IMR-90 (cell line): ENCODE measurements around the gene RB1. TPM values are rescaled to one million over a fixed set of nuclear protein-coding genes. Genes with fewer than 3 reads are reported as not detected.
"Not testable (repeated sequence)": the region's sequence is repeated elsewhere in the genome, so short reads cannot be mapped to it uniquely, and the experiment has no call there.

ENCODE experiments used
- ATAC-seq: fragments of 200-7000 bp; cut with Tn5 transposase; 2 replicates; pipeline ENCODE4 v1.9.1; 2020; ENCODE audit warnings: low read depth, mild to moderate bottlenecking, moderate library complexity
- BruUV-seq: library from RNA; stranded (reverse); fragments of 400-500 nt; replicated peaks from 2 replicates; lab custom pipeline; 2021; lab: Mats Ljungman, UMichigan
- CTCF ChIA-PET: fragments of 300-600 bp; formaldehyde crosslinking; extraction: SDS; loops from one replicate; lab custom pipeline; 2021; ENCODE audit warnings: antibody characterized with exemption; lab: Yijun Ruan, JAX
- POLR2A ChIA-PET: fragments of 300-600 bp; sonication (Branson Sonifier 250); formaldehyde crosslinking; loops from one replicate; lab custom pipeline; 2022; ENCODE audit warnings: antibody characterized with exemption; ENCODE audit not compliant: unreplicated experiment; lab: Charles Lee
- DNase-seq: peaks from one replicate; pipeline ENCODE4 v3.0.0; 2013
- H2AFZ ChIP-seq: replicated peaks from 2 replicates; pipeline ENCODE3; 2013; ENCODE audit warnings: low read length, mild to moderate bottlenecking; ENCODE audit not compliant: poor library complexity
- H2AK5ac ChIP-seq: 2 replicates; pipeline ENCODE4 v1.6.1; 2013; ENCODE audit warnings: low read depth, low read length, inconsistent platforms
- H2AK9ac ChIP-seq: replicated peaks from 2 replicates; pipeline ENCODE3; 2013; ENCODE audit warnings: mild to moderate bottlenecking, low read depth, low read length, moderate library complexity; ENCODE audit not compliant: poor library complexity
- H2BK120ac ChIP-seq: 2 replicates; pipeline ENCODE4 v1.6.1; 2013; ENCODE audit warnings: low read depth, low read length, inconsistent platforms
- H2BK15ac ChIP-seq: 3 replicates; pipeline ENCODE4 v1.6.1; 2013; ENCODE audit warnings: low read depth, low read length, inconsistent platforms
- H2BK20ac ChIP-seq: 2 replicates; pipeline ENCODE4 v1.6.1; 2013; ENCODE audit warnings: low read depth, mild to moderate bottlenecking, inconsistent platforms, low read length, moderate library complexity
- H2BK5ac ChIP-seq: 2 replicates; pipeline ENCODE4 v1.6.1; 2013; ENCODE audit warnings: mild to moderate bottlenecking, low read depth, low read length, inconsistent platforms; ENCODE audit not compliant: poor library complexity, severe bottlenecking
- H3K14ac ChIP-seq: replicated peaks from 2 replicates; pipeline ENCODE4 v1.6.1; 2013; ENCODE audit warnings: low read depth, low read length, inconsistent platforms
- H3K18ac ChIP-seq: 2 replicates; pipeline ENCODE4 v1.6.1; 2013; ENCODE audit warnings: low read depth, low read length, control low read depth
- H3K23ac ChIP-seq: 2 replicates; pipeline ENCODE4 v1.6.1; 2013; ENCODE audit warnings: low read depth, low read length, inconsistent platforms
- H3K27ac ChIP-seq: 2 replicates; pipeline ENCODE4 v1.5.1; 2013; ENCODE audit warnings: mild to moderate bottlenecking, control low read depth, low read length; ENCODE audit not compliant: insufficient read depth
- H3K27me3 ChIP-seq: 2 replicates; pipeline ENCODE4 v1.6.1; 2013; ENCODE audit warnings: low read length; ENCODE audit not compliant: control insufficient read depth, insufficient read depth
- H3K36me3 ChIP-seq: 2 replicates; pipeline ENCODE4 v1.6.1; 2013; ENCODE audit warnings: low read length, mixed read lengths; ENCODE audit not compliant: control insufficient read depth, insufficient read depth
- H3K4ac ChIP-seq: 2 replicates; pipeline ENCODE4 v1.6.1; 2013; ENCODE audit warnings: low read depth, low read length, inconsistent platforms
- H3K4me1 ChIP-seq: 2 replicates; pipeline ENCODE4 v1.6.1; 2013; ENCODE audit warnings: low read length, mixed read lengths; ENCODE audit not compliant: control insufficient read depth, insufficient read depth
- H3K4me2 ChIP-seq: 2 replicates; pipeline ENCODE4 v1.6.1; 2013; ENCODE audit warnings: low read depth, mild to moderate bottlenecking, control low read depth, low read length, moderate library complexity
- H3K4me3 ChIP-seq: 2 replicates; pipeline ENCODE4 v1.5.1; 2013; ENCODE audit warnings: low read depth, mild to moderate bottlenecking, control low read depth, low read length, moderate library complexity; ENCODE audit not compliant: insufficient read depth
- H3K56ac ChIP-seq: 2 replicates; pipeline ENCODE4 v1.6.1; 2013; ENCODE audit warnings: low read length, inconsistent platforms; ENCODE audit not compliant: insufficient read depth; ENCODE audit errors: extremely low read depth
- H3K79me1 ChIP-seq, 2 experiments: 2 replicates each; pipeline ENCODE4 v1.6.1; 2013; ENCODE audit warnings: low read length in 2 of 2, inconsistent platforms in 1 of 2, low read depth in 1 of 2
- H3K9ac ChIP-seq: 2 replicates; pipeline ENCODE4 v1.6.1; 2013; ENCODE audit warnings: low read depth, low read length, control low read depth
- H3K9me1 ChIP-seq: 2 replicates; pipeline ENCODE4 v1.6.1; 2013; ENCODE audit warnings: low read length, inconsistent platforms; ENCODE audit not compliant: insufficient read depth
- H3K9me3 ChIP-seq: 2 replicates; pipeline ENCODE4 v1.6.1; 2013; ENCODE audit warnings: low read length; ENCODE audit not compliant: control insufficient read depth, insufficient read depth
- H4K20me1 ChIP-seq: 2 replicates; pipeline ENCODE4 v1.6.1; 2013; ENCODE audit warnings: low read length, inconsistent platforms; ENCODE audit not compliant: insufficient read depth
- H4K5ac ChIP-seq: 2 replicates; pipeline ENCODE4 v1.6.1; 2013; ENCODE audit warnings: mild to moderate bottlenecking, low read depth, low read length, control low read depth
- H4K8ac ChIP-seq, 2 experiments: 2 replicates each; pipeline ENCODE4 v1.6.1; 2013; ENCODE audit warnings: low read depth in 2 of 2, low read length in 2 of 2, control low read depth in 1 of 2, inconsistent platforms in 1 of 2
- H4K91ac ChIP-seq: 2 replicates; pipeline ENCODE4 v1.6.1; 2013; ENCODE audit warnings: low read depth, low read length, inconsistent platforms; ENCODE audit not compliant: insufficient read depth
- CHD1 ChIP-seq: IDR thresholded peaks from 2 replicates; pipeline ENCODE4 v1.6.1; 2012; ENCODE audit warnings: low read depth, low read length, improper control_type of control experiment
- MAFK ChIP-seq: IDR thresholded peaks from 2 replicates; pipeline ENCODE4 v1.6.1; 2012; ENCODE audit warnings: low read depth, low read length, improper control_type of control experiment
- RAD21 ChIP-seq: IDR thresholded peaks from 2 replicates; pipeline ENCODE4 v1.6.1; 2012; ENCODE audit warnings: low read length, improper control_type of control experiment
- WGBS, 2 experiments: methylation state at CpG; one replicate each; pipeline versions ENCODE4 v1.1.5 to v1.1.7; 2013; ENCODE audit warnings: missing lambda C conversion rate in 2 of 2; ENCODE audit not compliant: insufficient read length in 1 of 2; ENCODE audit errors: extremely low coverage in 2 of 2; 5-methylcytosine and 5-hydroxymethylcytosine counted together
- dilution Hi-C: fragments of 300-500 bp; cut with HindIII; formaldehyde crosslinking; loops from one replicate; pipeline ENCODE4 v1.14.3; 2018; ENCODE audit warnings: low sequenced_read_pairs; ENCODE audit not compliant: unreplicated experiment
- in situ Hi-C: fragments of 300-500 bp; cut with MboI; formaldehyde crosslinking; loops from 3 replicates; pipeline ENCODE4 v1.14.3; 2019; ENCODE audit warnings: low sequenced_read_pairs, inconsistent platforms, mixed read lengths
- intact Hi-C: fragments of 100-400 bp; cut with micrococcal nuclease; formaldehyde crosslinking; loops from 2 replicates; pipeline ENCODE4 v1.10.0; 2022
- polyA plus RNA-seq, 3 experiments: library from polyadenylated mRNA; depleted of rRNA; stranded (reverse); fragments of >200 nt; gene quantifications; 2 replicates each; pipeline ENCODE4 v1.2.3, GENCODE V29; 2012; ENCODE audit warnings: low replicate concordance in 1 of 3
- total RNA-seq: library from RNA; depleted of rRNA; stranded (reverse); fragments of >200 nt; gene quantifications from 2 replicates; pipeline ENCODE4 v1.2.3, GENCODE V29; 2012

The RB1 gene
- total and polyA plus RNA-seq, 2 of the 4 experiments (the other 2 are of a cell fraction) = 11.4 to 15.4 TPM

GRCh38 chr13:48426052-48426451 is 122.5 kb downstream of the RB1 start:
- no peak overlapping the region for H2BK5ac ChIP-seq
- no TSS peak for BruUV-seq
- CTCF ChIA-PET = no interaction called here
- H2AFZ ChIP-seq = no peak overlapping the region
- dilution Hi-C loops (no loop called here), in situ Hi-C loops (no loop called here), intact Hi-C loops (no loop called here)
- no peak overlapping the region for H2BK120ac ChIP-seq
- TF ChIP-seq CHD1 = no peak
- no peak for TF ChIP-seq MAFK
- no peak for TF ChIP-seq RAD21
- no peak overlapping the region for H2BK15ac ChIP-seq
- no peak overlapping the region for H2AK5ac ChIP-seq
- H4K8ac ChIP-seq = no peak overlapping the region
- DNase-seq (no peak), ATAC-seq (no peak)
- no peak overlapping the region for H3K18ac ChIP-seq
- no peak overlapping the region for H4K91ac ChIP-seq
- H3K9me3 ChIP-seq = peaks cover 3% of the 10 kb centered on the region; the same call in 1 of the 2 replicates
- H3K27me3 ChIP-seq = no peaks in the 10 kb centered on the region
- no peaks in the 10 kb centered on the region for H3K4me1 ChIP-seq
- POLR2A ChIA-PET = no interaction called here
- peaks cover 3% of the 10 kb centered on the region; the same call in 1 of the 2 replicates for H3K9me1 ChIP-seq
- no peak overlapping the region for H3K4ac ChIP-seq
- H3K56ac ChIP-seq = no peak overlapping the region
- peaks cover 4 to 5% of the 10 kb centered on the region in 2 experiments; a peak in 3 of 4 replicates for H3K79me1 ChIP-seq
- H3K27ac ChIP-seq = no peak overlapping the region
- H2AK9ac ChIP-seq = no peak overlapping the region
- H3K4me2 ChIP-seq = no peak overlapping the region
- no peaks in the 10 kb centered on the region for H4K20me1 ChIP-seq
- no peak overlapping the region for H3K14ac ChIP-seq
- H4K5ac ChIP-seq = no peak overlapping the region
- no peak overlapping the region for H3K9ac ChIP-seq
- H3K4me3 ChIP-seq = no peak overlapping the region
- no peak overlapping the region for H3K23ac ChIP-seq
- no peak overlapping the region for H2BK20ac ChIP-seq
- peaks cover 3% of the 10 kb centered on the region for H3K36me3 ChIP-seq

GRCh38 chr13:48426755-48427298 is 123.3 kb downstream of the RB1 start:
- CTCF ChIA-PET = interaction anchor here (0.5 kb wide), 1 partner anchor 568 kb away, joined by 4 read pairs; no protein-coding TSS in a partner anchor
- dilution Hi-C loops, H2AK9ac ChIP-seq, H4K20me1 ChIP-seq, ATAC-seq, H3K27ac ChIP-seq, H3K4me3 ChIP-seq, intact Hi-C loops, DNase-seq, POLR2A ChIA-PET, H4K8ac ChIP-seq, H3K27me3 ChIP-seq, H3K4me2 ChIP-seq, BruUV-seq, H3K9me3 ChIP-seq, H2AFZ ChIP-seq, H2BK20ac ChIP-seq, H3K9me1 ChIP-seq, H2BK15ac ChIP-seq, in situ Hi-C loops, H3K79me1 ChIP-seq, H3K18ac ChIP-seq, H4K5ac ChIP-seq, H2BK120ac ChIP-seq, H3K14ac ChIP-seq, H2BK5ac ChIP-seq, H3K9ac ChIP-seq, H2AK5ac ChIP-seq, H3K4ac ChIP-seq, H4K91ac ChIP-seq, H3K23ac ChIP-seq, H3K56ac ChIP-seq, H3K36me3 ChIP-seq, H3K4me1 ChIP-seq: not testable (repeated sequence)
- no CpG with 5 or more reads among the region's 9 CpGs for WGBS, 2 experiments
